SKM-1 (cell line): ENCODE measurements around the gene ATG14.
"Not testable (repeated sequence)": the region's sequence is repeated elsewhere in the genome, so short reads cannot be mapped to it uniquely, and the experiment has no call there.

Experiments
- DNase-seq: peaks from one replicate; lab custom pipeline; 2025; ENCODE audit not compliant: unreplicated experiment; lab: John Stamatoyannopoulos, UW

The ATG14 gene

DNA sequence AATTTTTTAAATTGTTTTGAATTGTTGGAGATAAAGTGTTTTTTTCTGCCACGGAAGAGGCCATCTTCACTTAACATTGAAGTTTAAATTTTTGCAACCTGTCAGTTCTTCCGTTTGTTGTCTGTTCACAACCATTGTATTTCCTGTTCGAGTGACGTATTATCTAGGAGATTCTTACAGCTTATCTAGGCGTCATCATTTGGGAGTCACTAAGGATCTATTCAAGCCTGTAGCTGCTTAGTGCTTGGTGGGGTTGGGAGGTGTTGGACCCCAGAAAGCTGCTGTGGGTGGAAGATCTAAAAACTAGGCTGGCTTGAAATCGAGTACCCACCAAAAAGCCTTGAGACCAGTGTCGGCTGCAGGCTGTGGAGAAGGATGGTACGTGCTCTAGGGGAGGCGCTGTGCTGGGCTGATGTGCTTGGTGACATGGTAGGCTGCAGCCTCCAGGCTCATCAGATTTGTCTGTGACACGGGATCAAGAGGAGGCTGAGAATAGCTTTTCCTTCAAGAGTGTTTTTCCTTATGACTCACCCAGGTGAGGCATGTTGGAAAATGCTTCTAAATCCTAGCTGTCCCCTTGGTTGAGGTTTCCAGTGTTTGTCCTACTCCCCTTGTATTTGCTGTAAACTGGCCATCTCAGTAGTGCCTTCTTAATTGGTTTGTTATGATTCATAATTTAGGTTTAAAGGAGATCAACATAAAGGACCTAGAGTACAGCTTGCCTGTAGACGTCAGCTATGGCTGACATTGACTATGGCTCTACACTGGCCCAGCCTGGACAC is 57.8 kb downstream of the ATG14 start:
- no peak for DNase-seq

GRCh38 chr14:55352201-55352600 is 59.4 kb downstream of the ATG14 start:
- DNase-seq: no peak

DNA sequence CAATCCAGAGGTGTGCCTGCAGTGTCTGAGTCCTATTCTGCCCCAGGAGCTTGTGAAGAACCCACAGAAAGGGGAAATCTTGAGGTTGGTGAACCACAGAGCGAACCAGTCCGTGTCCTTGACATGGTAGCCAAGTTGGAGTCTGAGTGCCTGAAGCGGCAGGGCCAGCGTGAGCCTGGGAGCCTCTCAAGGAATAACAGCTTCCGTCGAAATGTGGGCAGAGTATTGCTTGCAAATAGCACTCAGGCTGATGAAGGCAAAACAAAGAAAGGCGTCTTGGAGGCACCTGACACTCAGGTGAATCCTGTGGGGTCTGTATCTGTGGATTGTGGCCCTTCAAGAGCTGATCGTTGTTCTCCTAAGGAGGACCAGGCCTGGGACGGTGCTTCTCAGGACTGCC is 60.5 kb downstream of the ATG14 start:
- DNase-seq: no peak

DNA sequence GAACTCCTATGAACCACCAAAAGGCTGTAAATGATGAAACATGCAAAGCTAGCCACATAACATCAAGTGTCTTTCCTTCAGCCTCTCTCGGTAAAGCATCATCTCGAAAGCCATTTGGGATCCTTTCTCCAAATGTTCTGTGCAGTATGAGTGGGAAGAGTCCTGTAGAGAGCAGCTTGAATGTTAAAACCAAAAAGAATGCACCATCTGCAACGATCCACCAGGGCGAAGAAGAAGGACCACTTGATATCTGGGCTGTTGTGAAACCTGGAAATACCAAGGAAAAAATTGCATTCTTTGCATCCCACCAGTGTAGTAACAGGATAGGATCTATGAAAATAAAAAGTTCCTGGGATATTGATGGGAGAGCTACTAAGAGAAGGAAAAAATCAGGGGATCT is 61.2 kb downstream of the ATG14 start:
- no peak for DNase-seq

DNA sequence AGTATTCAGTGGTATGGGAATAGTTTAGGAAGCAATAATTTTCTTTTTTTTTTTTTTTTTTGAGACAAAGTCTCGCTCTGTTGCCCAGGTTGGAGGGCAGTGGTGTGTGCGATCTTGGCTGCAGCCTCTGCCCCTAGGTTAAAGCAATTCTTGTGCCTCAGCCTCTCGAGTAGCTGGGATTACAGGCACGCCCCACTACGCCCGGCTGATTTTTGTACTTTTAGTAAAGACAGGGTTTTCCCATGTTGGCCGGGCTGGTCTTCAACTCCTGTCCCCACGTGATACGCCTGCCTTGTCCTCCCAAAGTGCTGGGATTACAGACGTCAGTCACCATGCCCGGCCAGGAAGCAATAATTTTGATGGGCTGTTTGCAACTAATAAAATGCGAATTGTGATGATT is 62.1 kb downstream of the ATG14 start:
- DNase-seq: no peak

DNA sequence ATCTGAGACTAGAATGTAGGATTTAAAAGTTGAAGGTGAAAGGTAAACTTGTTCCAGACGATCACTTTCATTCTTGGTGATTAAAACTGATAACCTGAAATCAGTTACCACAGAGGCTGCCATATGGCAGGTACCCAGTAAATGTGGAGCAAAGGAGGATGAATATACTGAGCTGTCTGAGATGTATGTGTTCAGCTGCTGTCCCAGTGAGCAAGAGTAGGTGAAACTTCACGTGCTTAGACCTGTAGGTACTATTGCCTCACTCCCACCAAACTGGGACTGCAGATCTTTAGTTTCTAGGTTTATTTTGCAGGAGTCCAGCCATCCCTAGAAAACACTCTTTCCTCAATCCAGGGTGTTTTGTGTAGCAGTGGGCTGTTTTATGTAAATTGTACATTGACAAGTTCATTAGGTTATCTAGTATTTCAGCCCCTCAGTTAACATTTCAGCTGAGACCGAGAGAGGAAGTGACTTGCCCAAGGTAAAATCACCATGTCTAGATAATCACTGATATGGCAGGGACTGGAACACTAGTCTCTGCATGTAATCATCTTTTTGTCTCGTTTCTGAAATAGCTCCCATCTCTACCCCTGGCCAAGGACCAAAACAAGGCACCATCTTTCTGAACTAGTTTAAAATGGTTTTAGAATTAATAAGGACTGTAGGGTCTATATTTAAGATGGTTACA is 62.7 kb downstream of the ATG14 start:
- DNase-seq: no peak

DNA sequence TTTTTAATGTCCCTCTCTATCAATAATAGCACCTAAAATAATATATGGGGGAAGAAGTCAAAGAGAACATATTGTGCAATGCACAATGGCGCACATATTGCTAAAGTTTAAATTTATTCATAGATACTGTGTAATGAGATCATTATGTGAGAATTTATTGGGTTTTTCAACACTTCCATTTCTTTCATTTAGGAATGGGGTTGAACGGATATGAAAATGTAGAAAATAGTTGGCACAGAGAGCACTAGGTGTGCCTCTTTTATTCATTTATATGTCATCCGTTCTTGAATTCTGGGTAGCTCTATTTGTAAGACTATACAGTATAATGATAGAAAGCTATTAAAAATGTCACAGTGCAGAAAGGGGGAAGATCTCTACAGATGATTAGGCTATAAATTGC is 63.9 kb downstream of the ATG14 start:
- no peak for DNase-seq

- DNase-seq: no peak
Observed at GRCh38 chr14:55347040-55347439, 64.6 kb downstream of the ATG14 start.

GRCh38 chr14:55344582-55345163 is 67.0 kb downstream of the ATG14 start:
- DNase-seq: not testable (repeated sequence)

DNA sequence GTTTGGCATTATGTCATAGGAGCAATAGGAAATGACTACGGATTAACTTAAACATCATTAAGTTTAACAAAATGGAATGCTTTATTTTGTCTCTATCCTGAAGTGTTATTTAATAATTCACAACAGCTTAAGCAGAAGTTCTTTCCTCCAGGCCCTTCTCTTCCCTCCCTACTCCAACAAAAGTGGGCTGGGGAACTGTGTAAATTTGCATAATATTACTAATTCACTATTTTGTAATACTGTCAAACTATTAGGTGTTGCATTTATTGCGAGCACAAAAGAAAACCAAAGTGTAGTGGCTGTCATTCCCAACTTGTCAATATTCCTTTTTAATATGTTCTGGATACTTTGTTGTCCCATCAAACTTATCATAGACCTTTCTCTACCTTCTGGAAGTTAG is 69.8 kb downstream of the ATG14 start:
- DNase-seq: no peak

DNA sequence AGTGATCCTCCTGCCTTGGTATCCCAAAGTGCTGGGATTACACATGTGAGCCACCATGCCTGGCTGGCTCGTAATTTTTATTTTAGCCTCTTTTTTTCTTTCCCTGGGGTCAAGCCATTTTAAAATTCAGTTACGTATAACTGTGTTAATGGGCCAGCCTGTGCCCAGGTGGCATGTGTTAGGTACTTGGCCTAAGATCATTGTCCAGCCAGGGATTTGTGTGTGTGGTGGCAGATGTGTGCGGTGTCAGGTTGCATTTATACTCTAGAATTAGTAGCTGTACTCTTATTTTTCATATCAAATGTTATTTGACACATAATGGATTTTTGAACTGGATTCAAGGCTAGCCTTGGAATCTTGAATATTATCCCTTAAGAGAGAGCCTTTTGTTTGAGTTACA is 71.1 kb downstream of the ATG14 start:
- DNase-seq: no peak

DNA sequence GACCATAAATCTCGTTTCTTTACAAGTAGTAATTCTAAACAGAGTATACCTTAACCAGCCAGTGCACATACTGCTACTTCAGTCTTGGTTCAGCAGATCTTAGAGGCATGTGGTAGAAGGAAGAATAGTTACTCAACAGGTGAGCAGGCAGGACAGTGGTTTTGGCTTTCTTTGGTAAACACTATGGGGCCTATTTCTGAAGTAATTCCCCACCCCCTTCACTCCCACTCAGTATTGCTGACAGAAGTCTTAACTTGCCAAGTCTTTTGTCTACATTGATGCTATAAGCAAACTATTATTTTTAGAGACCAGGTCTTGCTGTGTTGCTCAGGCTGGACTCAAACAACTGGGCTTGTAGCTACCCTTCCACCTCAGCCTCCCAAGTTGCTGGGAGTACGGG is 71.9 kb downstream of the ATG14 start:
- no peak for DNase-seq

- DNase-seq: no peak
Observed at GRCh38 chr14:55336691-55337090, 74.9 kb downstream of the ATG14 start.

DNA sequence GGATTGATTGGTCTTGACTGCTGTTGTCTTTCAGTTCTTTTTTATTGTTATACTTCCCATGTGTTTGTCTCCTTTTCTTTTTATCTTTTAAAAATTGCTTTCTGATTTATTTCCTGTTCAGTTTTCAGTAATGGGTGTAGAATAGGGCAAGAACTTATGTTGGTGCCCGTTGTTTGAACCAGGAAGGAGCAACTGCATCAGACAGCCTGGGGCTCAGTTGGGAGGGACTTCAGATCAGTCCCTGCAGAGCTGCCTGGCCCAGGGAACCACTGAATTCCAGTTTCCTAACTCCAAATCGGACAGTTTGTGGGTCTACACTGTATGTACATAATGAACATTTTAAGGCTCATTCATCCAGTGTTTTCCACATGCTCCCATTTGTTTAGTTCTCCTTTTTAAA is 75.5 kb downstream of the ATG14 start:
- DNase-seq: no peak

- DNase-seq: no peak
Observed at GRCh38 chr14:55333711-55334485, 77.7 kb downstream of the ATG14 start.

DNA sequence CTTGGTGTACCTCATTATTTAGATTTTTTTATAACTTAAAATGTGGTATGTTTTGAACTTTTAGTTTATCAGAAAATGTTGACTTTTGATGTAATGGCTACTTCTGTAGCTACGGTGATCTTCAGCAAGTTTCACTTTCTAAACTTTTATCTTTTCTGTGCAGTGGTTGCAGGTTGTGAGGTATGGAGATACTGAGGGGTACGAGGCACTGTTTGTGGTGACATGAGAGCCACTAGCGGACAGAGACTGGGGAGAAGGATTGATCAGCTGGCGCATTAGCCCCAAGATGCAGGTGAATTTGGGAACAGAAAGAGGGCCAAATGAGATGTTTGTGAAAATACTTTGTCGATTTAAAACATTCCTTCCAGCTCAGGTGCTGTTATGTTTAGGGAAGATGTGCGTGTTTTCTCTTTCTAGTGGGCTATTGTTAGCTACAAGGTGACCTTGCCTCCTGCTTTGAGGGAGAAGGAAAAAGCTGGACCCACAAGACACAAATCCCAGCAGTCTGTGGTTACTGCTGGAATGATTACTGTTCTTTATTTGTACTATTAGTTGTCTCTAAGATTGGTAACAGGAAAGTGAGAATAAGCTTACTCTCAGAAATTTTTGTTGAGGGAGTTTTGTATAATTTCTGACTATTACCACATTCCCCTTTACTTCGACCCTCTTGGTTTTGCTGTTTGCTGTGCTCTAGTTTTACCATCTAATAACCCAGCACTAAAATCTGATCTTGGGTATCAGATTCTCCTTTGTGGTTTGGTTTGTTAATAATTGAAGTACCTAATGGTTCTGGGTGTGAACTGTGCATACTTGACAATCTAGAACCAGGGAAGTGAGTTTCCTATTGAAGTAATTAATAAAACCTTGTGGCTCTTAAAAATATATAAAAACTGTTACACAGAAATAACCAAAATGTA is 78.7 kb downstream of the ATG14 start:
- DNase-seq: no peak

GRCh38 chr14:55329999-55330710 is 81.5 kb downstream of the ATG14 start:
- no peak for DNase-seq

DNA sequence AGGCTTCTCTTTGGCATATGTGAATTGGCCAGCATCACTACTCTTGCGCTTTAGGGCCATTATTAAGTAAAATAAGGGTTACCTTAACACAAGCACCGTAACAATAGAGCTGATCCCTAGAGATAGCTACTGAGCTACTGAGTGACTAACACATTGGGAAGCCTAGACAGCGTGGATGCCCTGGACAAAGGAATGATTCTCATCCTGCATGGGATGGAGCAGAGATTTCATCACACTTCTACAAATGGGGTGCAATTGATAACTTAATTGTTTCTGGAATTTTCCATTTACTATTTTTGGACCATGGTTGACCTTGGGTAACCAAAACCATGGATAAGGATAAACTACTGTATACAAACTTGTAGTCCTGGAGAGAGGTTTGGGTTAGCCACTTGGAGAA is 83.3 kb downstream of the ATG14 start:
- no peak for DNase-seq

DNA sequence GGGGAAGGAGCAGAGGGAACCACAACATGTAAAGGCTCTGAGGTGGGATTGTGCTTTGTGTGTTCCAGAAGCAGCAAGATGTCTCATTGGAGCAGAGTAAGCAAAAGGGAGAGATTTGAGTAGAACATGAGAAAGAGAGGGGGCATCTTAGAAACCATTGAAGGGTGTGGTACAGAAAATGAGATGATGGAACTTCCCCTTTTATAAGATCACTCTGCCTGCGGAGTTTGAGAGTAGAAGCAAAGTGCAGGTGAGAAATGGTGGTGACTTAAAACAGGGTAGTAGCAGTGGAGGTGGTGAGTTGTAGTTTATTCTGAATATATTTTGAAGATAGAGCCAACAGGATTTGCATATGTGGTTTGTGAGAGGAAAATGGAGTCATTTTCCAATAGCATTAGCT is 84.5 kb downstream of the ATG14 start:
- no peak for DNase-seq

DNA sequence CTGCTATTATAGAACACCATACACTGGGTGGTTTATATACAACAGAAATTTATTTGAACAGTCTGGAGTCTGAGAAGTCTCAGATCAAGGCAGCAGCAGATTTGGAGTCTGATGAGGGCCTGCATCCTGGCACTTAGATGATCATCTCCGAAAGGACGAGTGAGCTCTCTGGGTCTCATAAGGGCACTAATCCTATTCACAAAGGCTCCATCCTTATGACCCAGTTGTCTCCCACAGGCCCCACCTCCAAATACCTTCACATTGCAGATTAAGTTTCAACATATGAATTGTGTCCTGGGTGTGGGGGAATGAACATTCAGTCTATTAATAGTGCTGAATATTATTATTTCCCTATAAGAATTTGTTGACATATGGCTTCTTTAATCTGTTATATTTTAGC is 86.8 kb downstream of the ATG14 start:
- no peak for DNase-seq
